Parathyroid adenoma (tissue), 2 donors: Measurements from ENCODE around the gene ARFGEF2.
"Not testable (repeated sequence)": the region's sequence is repeated elsewhere in the genome, so short reads cannot be mapped to it uniquely, and the experiment has no call there.

Experiments used
- H2AFZ ChIP-seq: fragments of 300-600 bp; sonication (generic); one replicate; pipeline ENCODE4 v1.7.0; 2017; ENCODE audit warnings: antibody characterized with exemption, mild to moderate bottlenecking
- H3K27ac ChIP-seq: fragments of 300-600 bp; sonication (generic); one replicate; pipeline ENCODE4 v1.7.0; 2017
- H3K27me3 ChIP-seq: fragments of 300-600 bp; sonication (generic); one replicate; pipeline ENCODE4 v1.7.0; 2017; ENCODE audit warnings: low read length; ENCODE audit not compliant: control insufficient read depth, insufficient read depth
- H3K36me3 ChIP-seq: fragments of 300-600 bp; sonication (generic); one replicate; pipeline ENCODE4 v1.7.0; 2017; ENCODE audit warnings: low read length; ENCODE audit not compliant: control insufficient read depth, insufficient read depth
- H3K4me1 ChIP-seq: fragments of 300-600 bp; sonication (generic); one replicate; pipeline ENCODE4 v1.7.0; 2017; ENCODE audit warnings: control low read depth
- H3K4me2 ChIP-seq: fragments of 300-600 bp; sonication (generic); one replicate; pipeline ENCODE4 v1.7.0; 2017; ENCODE audit warnings: low read length
- H3K4me3 ChIP-seq: fragments of 300-600 bp; sonication (generic); one replicate; pipeline ENCODE4 v1.7.0; 2017; ENCODE audit warnings: low read depth, low read length
- H3K79me2 ChIP-seq: fragments of 300-600 bp; sonication (generic); one replicate; pipeline ENCODE4 v1.7.0; 2017; ENCODE audit warnings: control low read depth
- H3K9ac ChIP-seq: fragments of 300-600 bp; sonication (generic); one replicate; pipeline ENCODE4 v1.7.0; 2017; ENCODE audit warnings: mild to moderate bottlenecking
- H3K9me3 ChIP-seq: fragments of 300-600 bp; sonication (generic); one replicate; pipeline ENCODE4 v1.7.0; 2017; ENCODE audit warnings: low read length; ENCODE audit not compliant: control insufficient read depth
- CTCF ChIP-seq: fragments of 300-600 bp; sonication (generic); IDR thresholded peaks from one replicate; pipeline ENCODE4 v1.7.0; 2017; ENCODE audit warnings: antibody characterized with exemption, mild to moderate bottlenecking
- donor health status: primary hyperparathyroidism.

ARFGEF2 gene

GRCh38 chr20:48885237-48885636 is 36.3 kb upstream of the ARFGEF2 start:
- no peaks in the 10 kb centered on the region for H3K27me3 ChIP-seq
- H3K4me3 ChIP-seq = no peak overlapping the region
- no peaks in the 10 kb centered on the region for H3K4me1 ChIP-seq
- H3K9ac ChIP-seq = no peak overlapping the region
- H3K4me2 ChIP-seq = no peak overlapping the region
- TF ChIP-seq CTCF = no peak
- H3K36me3 ChIP-seq = no peaks in the 10 kb centered on the region
- no peak overlapping the region for H3K27ac ChIP-seq
- no peaks in the 10 kb centered on the region for H3K79me2 ChIP-seq
- no peaks in the 10 kb centered on the region for H3K9me3 ChIP-seq
- no peak overlapping the region for H2AFZ ChIP-seq

- H3K36me3 ChIP-seq = no peaks in the 10 kb centered on the region
- H3K4me3 ChIP-seq = no peak overlapping the region
- H3K9me3 ChIP-seq = no peaks in the 10 kb centered on the region
- no peaks in the 10 kb centered on the region for H3K27me3 ChIP-seq
- H3K4me2 ChIP-seq = no peak overlapping the region
- no peak overlapping the region for H2AFZ ChIP-seq
- no peak for TF ChIP-seq CTCF
- H3K27ac ChIP-seq = no peak overlapping the region
- H3K9ac ChIP-seq = no peak overlapping the region
- no peaks in the 10 kb centered on the region for H3K79me2 ChIP-seq
- H3K4me1 ChIP-seq = no peaks in the 10 kb centered on the region
These were observed 35.3 kb upstream of the ARFGEF2 start for GRCh38 chr20:48886194-48886593.

GRCh38 chr20:48886811-48887210 is 34.7 kb upstream of the ARFGEF2 start:
- Histone ChIP-seq H3K36me3 (no peaks in the 10 kb centered on the region), H3K27me3 (no peaks in the 10 kb centered on the region), H3K79me2 (no peaks in the 10 kb centered on the region), H3K9me3 (no peaks in the 10 kb centered on the region), H3K9ac (no peak overlapping the region), H3K4me1 (no peaks in the 10 kb centered on the region), H2AFZ (no peak overlapping the region), H3K4me3 (no peak overlapping the region), H3K27ac (no peak overlapping the region), H3K4me2 (no peak overlapping the region)
- no peak for TF ChIP-seq CTCF

- H3K4me1 ChIP-seq, H3K27ac ChIP-seq, H3K9me3 ChIP-seq, H3K4me3 ChIP-seq, H3K27me3 ChIP-seq, H2AFZ ChIP-seq, H3K9ac ChIP-seq, H3K79me2 ChIP-seq, H3K4me2 ChIP-seq, H3K36me3 ChIP-seq: not testable (repeated sequence)
These were observed 33.0 kb upstream of the ARFGEF2 start for GRCh38 chr20:48888517-48888916.

GRCh38 chr20:48889140-48889790 is 32.2 kb upstream of the ARFGEF2 start:
- H2AFZ ChIP-seq = no peak overlapping the region
- TF ChIP-seq CTCF = no peak
- H3K4me2 ChIP-seq = no peak overlapping the region
- H3K27me3 ChIP-seq = no peaks in the 10 kb centered on the region
- H3K36me3 ChIP-seq = no peaks in the 10 kb centered on the region
- no peaks in the 10 kb centered on the region for H3K9me3 ChIP-seq
- no peak overlapping the region for H3K4me3 ChIP-seq
- no peak overlapping the region for H3K27ac ChIP-seq
- H3K9ac ChIP-seq = no peak overlapping the region
- no peaks in the 10 kb centered on the region for H3K4me1 ChIP-seq
- no peaks in the 10 kb centered on the region for H3K79me2 ChIP-seq
